Type B pancreatic cell (in vitro differentiated cells): ENCODE measurements around the gene LYPLAL1. TPM values are rescaled to one million over a fixed set of nuclear protein-coding genes. Genes with fewer than 3 reads are reported as not detected.

Experiments used
- DNase-seq: peaks from one replicate; pipeline ENCODE4 v3.0.0; 2021; ENCODE audit warnings: mixed read lengths; ENCODE audit not compliant: unreplicated experiment; ENCODE audit errors: extremely low spot score
- H3K27ac Mint-ChIP-seq: 2 replicates; pipeline ENCODE4 v1.8.0; 2021; ENCODE audit warnings: mild to moderate bottlenecking, mixed read lengths
- H3K27me3 Mint-ChIP-seq: 2 replicates; pipeline ENCODE4 v1.8.0; 2021; ENCODE audit warnings: mixed read lengths
- H3K36me3 Mint-ChIP-seq: 2 replicates; pipeline ENCODE4 v1.8.0; 2021; ENCODE audit warnings: mixed read lengths
- H3K4me1 Mint-ChIP-seq: one replicate; pipeline ENCODE4 v1.8.0; 2021; ENCODE audit warnings: mixed read lengths; ENCODE audit not compliant: unreplicated experiment
- H3K4me3 Mint-ChIP-seq: 2 replicates; pipeline ENCODE4 v1.8.0; 2021; ENCODE audit warnings: mild to moderate bottlenecking, mixed read lengths
- H3K9me3 Mint-ChIP-seq: 2 replicates; pipeline ENCODE4 v1.8.0; 2021; ENCODE audit warnings: mixed read lengths
- CTCF ChIP-seq: fragments of 200-600 bp; sonication (generic); conservative IDR thresholded peaks from 2 replicates; pipeline ENCODE4 v1.5.0; 2021; ENCODE audit warnings: antibody characterized with exemption, mild to moderate bottlenecking
- total RNA-seq: library from RNA; stranded (reverse); gene quantifications from 2 replicates; pipeline ENCODE4 v1.2.1, GENCODE V29; 2021; ENCODE audit warnings: low replicate concordance

Gene LYPLAL1
- total RNA-seq, 1 donor from 2014 or later: 29.7 TPM

- DNase-seq: no peak
- Mint-ChIP-seq H3K36me3 (peaks cover 4% of the 10 kb centered on the region), H3K27me3 (no peaks in the 10 kb centered on the region), H3K4me1 (peaks cover 5% of the 10 kb centered on the region), H3K9me3 (peaks cover 6% of the 10 kb centered on the region), H3K27ac (no peak overlapping the region), H3K4me3 (no peak overlapping the region)
- no peak for TF ChIP-seq CTCF
These were observed 43.2 kb upstream of the LYPLAL1 start for GRCh38 chr1:219130366-219130935.

- no peak for DNase-seq
- TF ChIP-seq CTCF: no peak
- no peak overlapping the region for H3K4me3 Mint-ChIP-seq
- no peak overlapping the region for H3K27ac Mint-ChIP-seq
- H3K9me3 Mint-ChIP-seq: peaks cover 6% of the 10 kb centered on the region
- peaks cover 4% of the 10 kb centered on the region for H3K36me3 Mint-ChIP-seq
- H3K4me1 Mint-ChIP-seq: peaks cover 5% of the 10 kb centered on the region
- no peaks in the 10 kb centered on the region for H3K27me3 Mint-ChIP-seq
These were observed 40.7 kb upstream of the LYPLAL1 start for GRCh38 chr1:219132939-219133338.

DNA sequence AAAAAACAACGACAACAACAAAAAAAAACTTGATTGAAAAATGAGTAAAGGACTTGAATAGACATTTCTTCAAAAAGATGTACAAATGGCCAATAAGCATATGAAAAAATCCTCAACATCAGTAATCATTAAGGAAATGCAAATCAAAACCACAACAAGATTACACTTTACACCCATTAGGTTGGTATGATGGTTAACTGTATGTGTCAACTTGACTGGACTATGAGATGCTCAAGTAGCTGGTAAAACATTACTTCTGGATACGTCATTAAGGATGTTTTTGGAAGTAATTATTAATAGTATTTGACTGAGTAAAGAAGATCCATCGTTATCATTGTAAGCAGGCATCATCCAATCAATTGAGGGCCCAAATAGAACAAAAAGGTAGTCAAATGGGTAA, 34.9 kb upstream of the LYPLAL1 start:
- H3K27ac Mint-ChIP-seq: no peak overlapping the region
- H3K36me3 Mint-ChIP-seq: no peaks in the 10 kb centered on the region
- no peak for DNase-seq
- no peaks in the 10 kb centered on the region for H3K27me3 Mint-ChIP-seq
- no peak overlapping the region for H3K4me3 Mint-ChIP-seq
- peaks cover 6% of the 10 kb centered on the region for H3K9me3 Mint-ChIP-seq
- TF ChIP-seq CTCF: no peak
- no peaks in the 10 kb centered on the region for H3K4me1 Mint-ChIP-seq

- H3K27ac Mint-ChIP-seq: no peak overlapping the region
- no peaks in the 10 kb centered on the region for H3K36me3 Mint-ChIP-seq
- no peaks in the 10 kb centered on the region for H3K4me1 Mint-ChIP-seq
- no peak for DNase-seq
- no peak overlapping the region for H3K4me3 Mint-ChIP-seq
- TF ChIP-seq CTCF: no peak
- no peaks in the 10 kb centered on the region for H3K27me3 Mint-ChIP-seq
- H3K9me3 Mint-ChIP-seq: no peaks in the 10 kb centered on the region
These were observed 33.3 kb upstream of the LYPLAL1 start for GRCh38 chr1:219140303-219140877.

DNA sequence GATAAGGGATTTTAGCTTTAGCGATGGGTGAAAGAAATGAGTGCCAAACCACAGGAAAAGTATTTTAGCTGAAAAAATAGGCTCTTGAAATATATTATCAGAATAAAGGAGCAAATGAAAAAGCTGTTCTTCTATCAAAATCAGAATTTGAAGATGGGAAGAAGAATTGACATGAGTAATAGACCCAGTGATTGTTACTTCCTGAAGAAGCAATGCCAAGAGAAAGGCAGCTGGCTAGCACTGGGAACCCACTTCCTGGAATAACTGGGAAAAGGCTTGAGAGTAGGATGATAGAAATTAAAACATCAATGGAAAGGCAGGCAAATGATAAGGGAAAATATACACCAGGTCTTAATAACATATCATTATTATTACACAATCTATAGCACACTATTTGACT, 29.9 kb upstream of the LYPLAL1 start:
- Mint-ChIP-seq H3K4me3 (no peak overlapping the region), H3K27ac (no peak overlapping the region), H3K9me3 (peaks cover 7% of the 10 kb centered on the region), H3K36me3 (no peaks in the 10 kb centered on the region), H3K27me3 (no peaks in the 10 kb centered on the region), H3K4me1 (no peaks in the 10 kb centered on the region)
- TF ChIP-seq CTCF: no peak
- DNase-seq: no peak
